UCSD-AML1 (cell line): ENCODE results near the gene BCAN.

Source experiments
- DNase-seq: peaks from one replicate; lab custom pipeline; 2025; ENCODE audit not compliant: unreplicated experiment; lab: John Stamatoyannopoulos, UW

Gene BCAN

DNA sequence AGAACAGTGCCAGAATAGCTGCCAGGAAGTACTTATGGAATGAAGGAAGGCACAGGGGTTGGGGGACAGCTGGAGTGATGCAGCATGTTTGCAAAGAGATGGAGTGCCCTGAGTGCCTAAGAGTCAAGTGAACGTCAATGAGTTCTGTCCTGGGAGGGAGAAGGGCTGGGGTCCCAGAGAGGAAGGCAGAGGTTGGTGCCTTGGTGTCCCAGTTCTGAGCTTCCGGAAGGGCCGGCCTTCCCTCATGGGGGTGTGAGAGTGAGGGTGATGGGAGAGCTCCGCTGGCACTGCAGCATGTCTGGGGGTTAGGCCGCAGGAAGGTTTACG lies 17.7 kb downstream of the BCAN start:
- no peak for DNase-seq

DNA sequence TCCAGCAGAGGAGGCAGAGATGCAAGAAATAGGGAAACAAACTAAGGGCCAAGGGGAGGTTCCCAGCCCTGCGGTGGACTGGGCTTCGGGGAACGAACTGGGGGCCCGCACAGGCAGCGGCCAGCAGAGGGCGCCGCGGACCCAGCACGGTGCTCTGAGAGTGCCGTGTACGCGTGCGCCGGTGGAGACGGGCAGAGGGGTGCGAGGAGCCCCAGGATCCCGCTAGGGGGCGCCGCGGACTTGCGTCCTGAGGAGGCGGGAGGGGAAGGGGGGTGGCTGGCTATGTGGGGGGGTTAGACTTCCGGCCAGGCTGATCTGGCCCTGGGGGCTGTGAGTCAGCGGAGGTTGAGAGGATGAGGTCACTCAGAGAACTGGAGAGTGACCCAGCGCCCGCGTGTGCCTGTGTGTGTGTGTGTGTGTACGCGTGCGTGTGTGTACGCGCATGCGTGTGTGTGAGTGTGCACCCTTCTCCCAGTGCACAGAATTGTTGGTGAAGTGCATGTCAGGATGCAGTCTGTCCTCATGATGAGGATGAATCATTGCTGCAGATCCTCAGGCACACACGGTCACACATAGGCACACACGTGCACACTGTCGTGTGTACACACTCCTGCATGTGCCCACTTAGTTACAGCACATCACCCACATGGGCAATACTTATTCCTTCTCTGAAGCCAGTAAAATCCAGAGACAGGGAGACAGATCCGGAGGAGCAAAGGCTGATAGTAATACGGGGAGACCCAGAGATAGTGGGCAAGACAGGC lies 18.3 kb downstream of the BCAN start:
- DNase-seq, result peak; percentile 99

GRCh38 chr1:156660752-156661112 lies 18.8 kb downstream of the BCAN start:
- DNase-seq, result no peak

- DNase-seq, result peak; percentile 50
These were observed 20.3 kb downstream of the BCAN start for GRCh38 chr1:156662005-156662799.

DNA sequence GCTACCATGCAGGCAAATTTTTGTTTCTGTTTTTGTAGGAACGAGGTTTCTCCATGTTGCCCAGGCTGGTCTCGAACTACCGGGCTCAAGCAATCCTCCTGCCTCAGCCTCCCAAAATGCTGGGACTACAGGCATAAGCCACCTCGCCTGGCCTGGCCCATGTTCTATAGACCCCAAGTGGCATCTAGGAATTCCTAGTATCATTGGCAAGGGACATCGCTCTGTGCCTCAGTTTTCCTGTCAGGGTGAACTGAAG lies 20.8 kb downstream of the BCAN start:
- DNase-seq, result no peak

- DNase-seq, result no peak
These were observed 21.3 kb downstream of the BCAN start for GRCh38 chr1:156663178-156663577.

DNA sequence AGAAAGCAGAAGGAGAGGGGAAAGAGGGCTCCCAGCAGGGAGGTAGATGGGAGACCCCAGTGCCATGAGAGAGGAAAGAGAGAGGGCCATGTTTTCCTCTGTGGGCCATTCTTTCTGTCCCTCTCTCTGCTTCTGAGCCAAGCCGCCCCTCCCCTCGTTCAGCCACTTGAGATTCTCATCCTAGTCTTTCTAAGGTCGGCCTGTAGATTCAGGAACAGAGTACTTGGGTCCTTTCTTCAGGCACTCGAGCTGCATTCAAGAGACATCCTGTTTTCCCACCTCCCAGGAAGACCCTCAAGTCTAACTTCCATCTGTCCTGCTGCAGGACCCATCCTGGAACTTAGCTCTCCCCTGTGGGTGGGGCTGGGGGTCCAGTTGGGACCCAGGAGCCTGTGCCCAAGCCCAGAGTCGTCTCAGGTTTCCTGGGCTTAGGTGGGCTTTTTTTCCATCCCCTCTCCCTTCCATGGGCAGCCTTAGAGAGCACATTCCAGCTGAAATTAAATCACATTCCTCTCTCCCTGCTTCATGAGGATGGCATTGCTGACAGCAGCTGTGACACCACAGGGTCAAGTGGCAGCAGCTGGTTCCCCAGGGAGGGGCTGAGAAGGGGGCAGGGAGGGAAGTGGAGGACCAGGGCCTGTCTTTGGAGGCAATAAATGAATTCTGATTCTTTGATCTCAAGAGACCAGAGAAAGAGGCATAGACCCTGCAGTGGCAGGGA lies 22.3 kb downstream of the BCAN start:
- DNase-seq, result no peak

DNA sequence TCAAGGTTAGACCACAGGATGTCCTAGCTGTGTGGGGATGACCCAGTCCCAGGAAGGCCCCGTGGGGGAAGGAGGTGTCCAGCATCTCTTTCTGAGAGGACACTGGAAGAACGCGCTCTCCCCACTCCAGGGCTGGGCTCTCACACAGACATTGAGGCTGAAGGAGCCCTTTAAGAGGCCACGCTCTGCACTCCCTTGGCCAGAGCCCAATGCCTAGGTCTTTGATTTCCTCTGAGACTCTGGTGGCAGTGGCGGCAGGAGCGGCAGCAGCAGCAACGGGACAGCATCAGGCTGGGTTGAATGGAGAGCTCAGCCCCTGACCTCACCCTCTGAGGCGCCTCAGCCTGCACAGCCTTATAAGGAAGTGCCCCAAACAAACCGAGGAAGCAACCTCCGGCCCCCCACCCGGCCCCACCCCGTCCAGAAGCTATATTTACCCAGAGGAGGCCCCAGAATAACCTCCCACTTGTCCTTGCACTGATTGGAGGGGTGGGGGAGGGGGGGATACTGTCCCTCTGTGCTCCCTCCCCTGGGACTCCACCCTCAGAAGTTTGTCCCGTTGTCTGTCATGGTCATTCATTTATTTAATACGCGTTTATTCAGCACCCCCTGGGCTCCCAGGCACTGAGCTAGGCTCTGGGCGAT lies 23.0 kb downstream of the BCAN start:
- peak; percentile 44 for DNase-seq

- DNase-seq, result no peak
These were observed 23.6 kb downstream of the BCAN start for GRCh38 chr1:156665539-156665938.

DNA sequence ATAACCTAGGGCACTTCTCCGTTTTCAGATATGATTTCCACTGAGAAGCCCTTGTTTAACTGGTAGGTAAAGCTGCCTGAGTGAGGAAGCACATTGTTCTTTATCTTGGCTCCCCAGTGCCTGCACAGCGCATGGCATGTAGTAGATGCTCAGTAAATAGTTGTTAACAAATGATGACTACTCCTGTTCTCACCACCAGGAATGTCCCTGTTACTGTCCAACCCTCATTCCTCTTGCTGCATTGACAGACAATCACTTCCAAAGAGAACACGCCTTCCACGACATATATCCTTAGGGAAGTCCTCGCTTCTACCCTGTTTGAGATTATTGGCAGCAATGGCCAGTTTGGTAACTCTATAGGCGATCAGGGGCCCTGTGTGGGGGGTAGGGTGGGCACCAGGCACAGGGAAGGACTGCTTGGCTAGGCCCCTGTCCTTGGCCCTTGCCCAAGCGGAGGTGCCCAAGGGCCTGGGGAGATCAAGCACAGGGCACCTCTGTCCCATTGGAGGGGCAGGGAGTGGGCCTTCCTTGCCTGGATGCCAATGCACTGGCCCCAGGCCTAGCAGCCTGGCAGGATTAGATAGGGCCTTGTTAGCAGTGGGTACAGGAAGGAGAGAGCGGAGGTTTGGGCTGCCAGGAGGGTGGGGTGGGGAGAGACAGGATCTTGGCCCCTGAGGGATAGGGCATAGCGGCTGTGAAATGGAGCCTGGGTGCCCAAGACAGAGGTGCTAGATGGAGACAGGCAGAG lies 25.1 kb downstream of the BCAN start:
- no peak for DNase-seq

- no peak for DNase-seq
These were observed 25.7 kb downstream of the BCAN start for GRCh38 chr1:156667610-156667967.

DNA sequence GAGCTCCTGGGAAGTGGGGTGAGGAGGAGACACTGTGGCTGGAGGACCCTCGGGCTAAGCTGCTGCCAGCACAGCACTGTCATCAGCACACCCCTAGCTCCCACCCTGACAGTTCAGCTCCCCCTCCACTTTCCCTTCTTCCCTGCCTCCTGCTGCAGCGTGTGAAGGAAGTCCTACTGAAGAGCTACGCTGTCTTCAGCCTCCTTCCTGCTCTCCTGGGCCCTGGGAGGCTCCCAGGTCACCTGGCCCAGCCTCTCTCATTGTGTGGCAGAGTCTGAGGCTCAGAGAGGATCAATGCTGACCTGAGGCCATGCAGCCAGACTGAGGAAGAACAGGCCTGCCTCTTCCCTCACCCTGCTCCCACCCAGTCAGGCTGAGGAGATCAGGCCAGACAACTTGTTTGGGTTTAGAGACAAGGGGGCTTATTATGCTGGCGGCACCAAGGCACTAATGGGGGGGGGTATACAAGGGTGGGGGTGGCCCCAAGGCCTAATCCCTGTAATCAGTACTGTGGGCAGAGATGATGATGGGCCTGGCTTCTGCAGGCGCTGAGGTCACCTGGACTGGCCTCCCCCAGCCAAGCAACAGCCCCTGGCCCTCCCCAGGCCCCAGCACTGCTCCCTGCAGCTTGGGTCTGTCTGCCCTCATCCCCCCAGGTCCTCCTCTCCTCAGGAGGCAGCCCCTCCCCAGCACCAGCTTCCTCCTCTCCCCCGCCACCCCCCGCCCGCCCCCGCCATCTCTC lies 26.2 kb downstream of the BCAN start:
- DNase-seq, result no peak

DNA sequence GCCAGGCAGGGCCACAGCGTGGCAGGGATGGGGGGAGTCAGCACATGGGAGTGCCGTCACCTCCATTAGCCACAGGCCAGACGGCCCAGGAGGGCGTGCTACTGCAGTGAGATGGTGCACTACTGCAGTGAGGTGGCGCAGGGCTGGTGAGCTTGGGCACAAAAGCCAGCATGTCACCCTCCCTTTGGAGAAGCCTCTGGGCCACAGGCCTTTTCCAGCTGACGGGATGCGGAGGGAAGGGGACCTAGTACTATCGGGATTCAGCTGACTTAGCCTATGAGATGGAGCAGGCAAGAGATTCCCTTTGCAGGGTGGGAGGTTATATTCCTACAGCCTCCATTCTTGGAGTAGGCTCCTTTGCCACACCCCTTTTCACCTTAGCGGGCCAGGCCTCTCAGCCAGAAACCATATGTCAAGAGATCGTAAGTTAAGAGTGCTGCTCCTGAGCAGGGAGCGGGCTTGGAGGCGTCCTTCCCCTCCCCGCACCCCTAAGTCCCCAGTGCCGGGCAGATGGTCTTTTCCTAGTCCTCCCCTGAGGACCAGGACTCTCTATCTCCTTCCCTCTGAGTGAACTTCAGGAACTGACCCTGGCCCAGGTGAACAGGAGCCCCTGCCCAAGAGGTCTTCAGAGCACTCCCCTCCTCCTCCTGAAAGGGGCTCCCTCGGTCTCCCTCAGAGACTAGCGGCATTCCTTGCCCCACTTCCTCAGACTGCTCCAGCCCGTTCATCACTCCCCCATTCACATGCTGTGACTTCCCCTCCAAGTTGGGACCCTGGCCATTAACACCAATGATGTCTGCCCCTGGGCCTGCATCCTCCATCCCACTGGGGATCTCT lies 27.1 kb downstream of the BCAN start:
- no peak for DNase-seq

DNA sequence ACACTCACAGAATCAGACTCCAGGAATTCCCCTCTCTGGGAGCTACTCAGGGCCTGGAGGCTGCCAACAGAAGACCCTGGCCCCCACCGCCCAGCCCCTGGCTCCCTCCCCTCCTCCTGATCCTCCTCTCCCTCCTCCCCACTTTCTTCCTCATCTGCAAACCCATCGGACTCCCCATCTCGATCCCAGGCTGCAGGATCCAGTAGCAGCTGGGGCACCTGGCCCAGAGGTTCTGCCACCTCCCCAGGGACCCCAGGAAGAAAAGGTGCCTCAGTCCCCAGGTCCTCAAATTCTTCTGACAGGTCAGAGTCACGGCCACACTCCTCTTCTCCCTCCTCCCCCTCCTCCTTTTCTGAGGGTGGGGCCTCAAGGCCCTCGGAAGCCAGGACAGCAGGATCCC lies 27.9 kb downstream of the BCAN start:
- DNase-seq, result no peak

DNA sequence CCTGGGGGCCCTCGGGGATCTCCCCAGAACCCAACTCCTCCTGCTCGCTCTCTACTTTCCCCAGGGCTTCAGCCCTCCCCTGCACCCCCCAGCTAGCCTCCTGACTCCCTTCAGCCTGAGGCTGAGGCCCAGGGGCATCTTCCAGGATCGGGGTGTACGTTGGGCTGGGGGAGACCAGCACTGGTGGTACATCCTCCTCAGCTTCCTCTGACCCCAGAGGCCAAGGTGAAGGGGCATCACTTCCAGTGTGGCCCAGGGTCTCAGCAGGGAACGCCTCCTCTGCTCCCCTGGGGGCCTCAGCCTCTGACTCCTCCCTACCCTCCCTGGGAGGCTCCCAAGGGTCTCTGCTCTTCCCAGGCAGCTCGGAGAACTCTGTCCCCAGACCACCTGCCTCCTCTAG lies 28.4 kb downstream of the BCAN start:
- no peak for DNase-seq

- no peak for DNase-seq
These were observed 28.9 kb downstream of the BCAN start for GRCh38 chr1:156670791-156671190.

DNA sequence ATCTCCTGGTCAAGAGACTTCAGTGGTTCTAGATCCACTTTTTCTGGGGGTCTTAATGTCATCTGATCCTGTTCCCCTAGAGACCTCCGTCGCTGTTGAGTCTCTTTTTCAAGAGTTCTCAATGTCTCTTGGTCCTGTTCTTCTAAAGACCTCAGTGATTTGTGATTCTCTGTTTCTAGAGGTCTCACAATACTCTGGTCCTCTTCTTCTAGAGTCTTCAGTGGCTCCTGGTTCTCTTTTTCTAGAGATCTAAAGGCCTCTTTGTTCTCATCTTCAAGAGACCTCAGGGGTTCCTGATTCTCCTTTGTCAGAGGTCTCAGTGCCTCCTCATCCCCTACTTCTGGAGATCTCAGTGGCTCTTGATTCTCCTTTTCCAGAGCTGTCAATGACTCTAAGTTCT lies 29.9 kb downstream of the BCAN start:
- DNase-seq, result no peak

GRCh38 chr1:156673387-156674121 lies 31.6 kb downstream of the BCAN start:
- DNase-seq, result no peak
